Peyer's patch (tissue), 4 donors: ENCODE data around the gene CPEB4. TPM values are rescaled to one million over a fixed set of nuclear protein-coding genes. Genes with fewer than 3 reads are reported as not detected.

ENCODE experiments used
- DNase-seq, 3 donors: peaks; one replicate each; pipeline ENCODE4 v3.0.0-alpha.2; 2017 to 2019
- H3K27ac ChIP-seq, 4 donors: fragments of 200-600 bp; sonication (generic); one replicate each; pipeline ENCODE4 v1.5.1; 2016 to 2019
- H3K27me3 ChIP-seq, 2 donors: fragments of 200-600 bp; sonication (generic); one replicate each; pipeline ENCODE4 v1.5.1; 2019
- H3K36me3 ChIP-seq, 3 donors: fragments of 200-600 bp; sonication (generic); one replicate each; pipeline ENCODE4 v1.5.1; 2016 to 2019
- H3K4me1 ChIP-seq, 4 donors: fragments of 200-600 bp; sonication (generic); one replicate each; pipeline ENCODE4 v1.5.1; 2016 to 2019
- H3K4me3 ChIP-seq, 4 donors: fragments of 200-600 bp; sonication (generic); 1 replicate in 3 of 4; 2 replicates in 1 of 4; pipeline ENCODE4 v1.5.1; 2016 to 2019; ENCODE audit warnings: mild to moderate bottlenecking in 1 of 4
- H3K9me3 ChIP-seq, 4 donors: fragments of 200-600 bp; sonication (generic); one replicate each; pipeline ENCODE4 v1.5.1; 2016 to 2019; ENCODE audit warnings: mild to moderate bottlenecking in 1 of 4
- CTCF ChIP-seq, 6 experiments: fragments of 450-650 bp in 4 of 6; fragments of 200-600 bp in 2 of 6; sonication (generic) in 1 of 6; IDR thresholded peaks; one replicate each; pipeline ENCODE4 v1.5.1; 2017 to 2019; ENCODE audit warnings: antibody characterized with exemption in 6 of 6, mild to moderate bottlenecking in 3 of 6, moderate library complexity in 1 of 6
- POLR2A ChIP-seq, 2 donors: fragments of 450-650 bp; IDR thresholded peaks; one replicate each; pipeline ENCODE4 v1.5.1; 2017; ENCODE audit warnings: antibody characterized with exemption in 2 of 2, mild to moderate bottlenecking in 2 of 2, moderate library complexity in 2 of 2
- total RNA-seq, 4 donors: library from RNA; depleted of rRNA; stranded (reverse); fragments of >200 nt; gene quantifications; one replicate each; pipeline ENCODE4 v1.1.0, GENCODE V29; 2016

Gene CPEB4
- total RNA-seq, 4 donors from 2014 or later: 29.7 to 67.0 (median 57.6) TPM

GRCh38 chr5:173858021-173858669, 30.0 kb upstream of the CPEB4 start:
- no peak for DNase-seq
- Histone ChIP-seq H3K4me1 (peaks cover 0 to 12% (median 0%) of the 10 kb centered on the region in 4 donors), H3K9me3 (no peaks in the 10 kb centered on the region), H3K4me3 (no peak overlapping the region), H3K36me3 (no peaks in the 10 kb centered on the region), H3K27ac (peak overlapping the region in 1 of 4 donors; percentile 0), H3K27me3 (no peaks in the 10 kb centered on the region)
- TF ChIP-seq CTCF (IDR thresholded peaks at IDR 0.05) (no peak), POLR2A (IDR thresholded peaks at IDR 0.05) (no peak)

GRCh38 chr5:173858670-173859407, 29.3 kb upstream of the CPEB4 start:
- Histone ChIP-seq H3K4me1 (peaks cover 0 to 12% (median 0%) of the 10 kb centered on the region in 4 donors), H3K27me3 (no peaks in the 10 kb centered on the region), H3K36me3 (no peaks in the 10 kb centered on the region), H3K4me3 (no peak overlapping the region), H3K27ac (peak overlapping the region in 1 of 4 donors; percentile 20), H3K9me3 (no peaks in the 10 kb centered on the region)
- DNase-seq: no peak
- no peak for TF ChIP-seq CTCF (IDR thresholded peaks at IDR 0.05)
- no peak for TF ChIP-seq POLR2A (IDR thresholded peaks at IDR 0.05)

GRCh38 chr5:173859408-173860159, 28.6 kb upstream of the CPEB4 start:
- H3K4me1 ChIP-seq: peaks cover 0 to 16% (median 0%) of the 10 kb centered on the region in 4 donors
- H3K27ac ChIP-seq: peak overlapping the region in 1 of 4 donors; percentile 20
- H3K9me3 ChIP-seq: no peaks in the 10 kb centered on the region
- no peak for DNase-seq
- TF ChIP-seq POLR2A (IDR thresholded peaks at IDR 0.05): no peak
- no peak for TF ChIP-seq CTCF (IDR thresholded peaks at IDR 0.05)
- H3K4me3 ChIP-seq: no peak overlapping the region
- no peaks in the 10 kb centered on the region for H3K36me3 ChIP-seq
- no peaks in the 10 kb centered on the region for H3K27me3 ChIP-seq

- Histone ChIP-seq H3K27me3 (no peaks in the 10 kb centered on the region), H3K27ac (no peak overlapping the region), H3K9me3 (no peaks in the 10 kb centered on the region), H3K4me3 (no peak overlapping the region), H3K4me1 (peaks cover 0 to 16% (median 0%) of the 10 kb centered on the region in 4 donors), H3K36me3 (no peaks in the 10 kb centered on the region)
- TF ChIP-seq POLR2A (IDR thresholded peaks at IDR 0.05): no peak
- TF ChIP-seq CTCF (IDR thresholded peaks at IDR 0.05): no peak
- no peak for DNase-seq
Observed at GRCh38 chr5:173862047-173862477, 26.1 kb upstream of the CPEB4 start.

- no peaks in the 10 kb centered on the region for H3K36me3 ChIP-seq
- no peaks in the 10 kb centered on the region for H3K27me3 ChIP-seq
- DNase-seq: no peak
- no peak overlapping the region for H3K27ac ChIP-seq
- no peak for TF ChIP-seq CTCF (IDR thresholded peaks at IDR 0.05)
- no peak for TF ChIP-seq POLR2A (IDR thresholded peaks at IDR 0.05)
- peaks cover 0 to 11% (median 0%) of the 10 kb centered on the region in 4 donors for H3K4me1 ChIP-seq
- H3K4me3 ChIP-seq: no peak overlapping the region
- H3K9me3 ChIP-seq: no peaks in the 10 kb centered on the region
Observed at GRCh38 chr5:173863359-173863758, 24.8 kb upstream of the CPEB4 start.
